ENCODE measurements around the gene RASA2. TPM values are rescaled to one million over a fixed set of nuclear protein-coding genes. Genes with fewer than 3 reads are reported as not detected.

RASA2 gene
- polyA plus RNA-seq, 1 donor from 2014 or later, result 37.5 TPM

GRCh38 chr3:141651409-141651808 is 164.6 kb downstream of the RASA2 start:
- Histone ChIP-seq H2AFZ (ENCODE audit: low read depth, low read length) (no peak overlapping the region), H3F3A (ENCODE audit: insufficient read depth, low read length, poor library complexity, severe bottlenecking) (no peaks in the 10 kb centered on the region), H3K9ac (ENCODE audit: low read length) (no peak overlapping the region), H3K9me3 (ENCODE audit: low read length) (no peaks in the 10 kb centered on the region), H3K27ac (ENCODE audit: low read length) (no peak overlapping the region), H3K36me3 (ENCODE audit: insufficient read depth, low read length) (no peaks in the 10 kb centered on the region), H3K79me2 (replicated peaks; ENCODE audit: insufficient read depth, low read length) (no peaks in the 10 kb centered on the region), H4K20me1 (ENCODE audit: insufficient read depth) (no peaks in the 10 kb centered on the region), H3K27me3 (ENCODE audit: insufficient read depth, low read depth, low read length) (no peaks in the 10 kb centered on the region), H3K4me2 (ENCODE audit: low read length) (no peak overlapping the region), H3K9me2 (ENCODE audit: insufficient read depth, low read length) (no peaks in the 10 kb centered on the region), H3K4me3 (ENCODE audit: low read length) (no peak overlapping the region)
- TF ChIP-seq TAF1 (IDR thresholded peaks at IDR 0.05; ENCODE audit: low read depth) (no peak), MXI1 (conservative IDR thresholded peaks at IDR 0.05; ENCODE audit: poor library complexity, severe bottlenecking) (no peak), EZH2 (IDR thresholded peaks at IDR 0.05; ENCODE audit: borderline replicate concordance, insufficient read depth, low read length, poor library complexity, severe bottlenecking) (no peak), REST (IDR thresholded peaks at IDR 0.05; ENCODE audit: borderline replicate concordance) (no peak), EP300 (conservative IDR thresholded peaks at IDR 0.05; ENCODE audit: poor library complexity, severe bottlenecking) (no peak)

- H3K9me2 ChIP-seq (ENCODE audit: insufficient read depth, low read length), result no peaks in the 10 kb centered on the region
- no peaks in the 10 kb centered on the region for H3K36me3 ChIP-seq (ENCODE audit: insufficient read depth, low read length)
- no peaks in the 10 kb centered on the region for H4K20me1 ChIP-seq (ENCODE audit: insufficient read depth)
- H3K4me3 ChIP-seq (ENCODE audit: low read length), result no peak overlapping the region
- H3K27me3 ChIP-seq (ENCODE audit: insufficient read depth, low read depth, low read length), result no peaks in the 10 kb centered on the region
- H3K9ac ChIP-seq (ENCODE audit: low read length), result no peak overlapping the region
- no peaks in the 10 kb centered on the region for H3K79me2 ChIP-seq (replicated peaks; ENCODE audit: insufficient read depth, low read length)
- no peak overlapping the region for H3K27ac ChIP-seq (ENCODE audit: low read length)
- TF ChIP-seq POLR2AphosphoS5 (IDR thresholded peaks at IDR 0.05) (no peak), CTCF (IDR thresholded peaks at IDR 0.05; ENCODE audit: poor library complexity, severe bottlenecking) (no peak), MXI1 (conservative IDR thresholded peaks at IDR 0.05; ENCODE audit: poor library complexity, severe bottlenecking) (no peak), SMC3 (conservative IDR thresholded peaks at IDR 0.05; ENCODE audit: poor library complexity) (no peak), REST (IDR thresholded peaks at IDR 0.05; ENCODE audit: borderline replicate concordance) (no peak)
- H3K4me2 ChIP-seq (ENCODE audit: low read length), result no peak overlapping the region
- no peaks in the 10 kb centered on the region for H3F3A ChIP-seq (ENCODE audit: insufficient read depth, low read length, poor library complexity, severe bottlenecking)
- no peaks in the 10 kb centered on the region for H3K9me3 ChIP-seq (ENCODE audit: low read length)
- no peak overlapping the region for H2AFZ ChIP-seq (ENCODE audit: low read depth, low read length)
Observed at GRCh38 chr3:141652349-141652748, 165.5 kb downstream of the RASA2 start.
